NCI-H82 (cell line): ENCODE results near the gene WAS.

Experiments used
- DNase-seq: peaks from one replicate; lab custom pipeline; 2025; lab: John Stamatoyannopoulos, UW

WAS gene

GRCh38 chrX:48711929-48712505, 28.4 kb downstream of the WAS start:
- no peak for DNase-seq

GRCh38 chrX:48713847-48714246, 30.2 kb downstream of the WAS start:
- no peak for DNase-seq

- DNase-seq: no peak
These were observed 31.0 kb downstream of the WAS start for GRCh38 chrX:48714573-48714972.

DNA sequence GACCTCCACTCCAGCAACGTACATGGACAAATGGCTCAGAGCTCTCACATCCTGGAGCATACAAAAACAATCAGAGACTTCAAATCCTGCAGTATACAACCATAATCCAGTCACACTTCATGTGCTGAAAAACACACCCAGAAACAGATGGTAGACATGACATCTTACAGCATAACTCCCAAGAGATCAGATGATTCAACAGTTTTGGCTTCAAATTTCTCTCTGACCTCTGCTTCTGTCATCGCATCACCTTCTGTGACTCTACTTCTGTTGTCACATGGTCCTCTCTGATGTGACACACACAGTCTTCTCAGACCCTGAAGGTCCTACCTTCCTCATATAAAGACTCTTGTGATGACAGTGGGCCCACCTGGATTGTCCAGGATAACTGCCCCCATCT, 31.5 kb downstream of the WAS start:
- DNase-seq: peak; percentile 4

DNA sequence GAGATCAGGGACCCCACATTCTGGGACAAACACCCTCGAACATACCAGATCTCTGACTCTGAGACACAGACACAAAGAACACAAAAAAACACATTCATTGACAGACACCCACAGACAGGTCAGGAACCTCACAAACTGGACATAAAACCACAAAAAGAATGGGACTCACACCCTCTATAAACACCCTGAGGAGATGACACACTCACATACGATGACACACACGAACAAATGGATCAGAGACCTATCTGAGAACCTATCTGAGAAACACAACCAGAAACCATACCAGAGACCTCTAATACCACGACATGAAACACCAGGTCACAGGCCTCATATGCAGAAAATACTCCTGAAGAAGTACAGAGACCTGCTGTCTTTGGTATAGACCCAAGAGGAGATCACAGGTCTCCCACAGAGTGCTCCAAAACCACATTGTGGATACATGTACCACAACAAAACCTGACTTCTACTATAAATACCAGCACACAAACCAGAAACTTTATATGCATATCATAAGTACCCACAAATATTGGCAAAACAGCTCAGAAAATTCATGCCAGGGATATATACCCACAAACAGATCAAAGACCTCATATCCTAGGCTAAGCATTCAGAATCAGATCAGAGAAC, 32.4 kb downstream of the WAS start:
- no peak for DNase-seq

- DNase-seq: no peak
These were observed 36.4 kb downstream of the WAS start for GRCh38 chrX:48719958-48720357.

DNA sequence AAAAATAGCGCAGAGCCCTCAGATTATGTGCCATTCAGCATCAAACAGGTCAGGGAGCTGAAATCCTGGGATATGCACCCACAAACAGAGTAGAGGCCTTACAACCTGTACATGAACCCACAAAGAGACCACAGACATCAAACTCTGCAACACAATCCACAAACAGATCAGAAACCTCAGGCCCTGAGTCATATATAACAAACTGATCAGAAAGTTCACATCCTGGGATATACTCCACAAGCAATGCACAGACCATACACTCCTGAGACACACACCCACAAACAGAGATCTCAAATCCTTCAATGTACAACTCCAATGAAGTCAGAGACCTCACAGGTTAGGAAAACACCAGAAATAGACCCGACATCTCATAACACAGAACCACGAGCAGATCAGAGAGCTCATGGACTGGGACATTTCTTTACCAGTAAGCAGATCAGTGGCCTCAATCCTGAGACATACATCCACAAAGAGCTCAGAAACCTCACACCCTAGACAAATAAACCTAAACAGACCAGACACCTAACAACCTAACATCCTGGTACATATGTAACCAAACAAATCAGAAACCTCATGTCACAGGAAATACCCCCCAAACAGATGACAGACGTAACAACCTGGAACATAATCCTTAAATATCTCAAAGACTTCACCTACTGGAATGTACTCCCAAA, 37.1 kb downstream of the WAS start:
- DNase-seq: no peak

- DNase-seq: no peak
These were observed 38.3 kb downstream of the WAS start for GRCh38 chrX:48721916-48722315.

DNA sequence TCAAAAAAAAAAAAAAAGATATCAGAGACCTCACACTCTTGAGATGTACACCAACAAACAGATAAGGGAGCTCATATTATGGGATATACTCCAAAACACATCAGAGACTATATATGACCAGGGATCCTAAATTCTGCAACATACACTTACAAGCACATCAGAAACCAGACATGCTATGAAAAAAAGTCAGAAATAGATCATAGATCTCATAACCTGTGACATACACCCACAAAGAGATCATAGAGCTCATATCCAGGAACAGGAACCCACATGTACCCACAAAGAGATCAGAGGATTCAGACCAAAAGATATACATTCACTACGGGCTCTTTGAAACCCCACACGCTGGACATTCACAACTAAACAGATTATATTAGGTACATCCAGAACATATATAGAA, 43.0 kb downstream of the WAS start:
- no peak for DNase-seq

DNA sequence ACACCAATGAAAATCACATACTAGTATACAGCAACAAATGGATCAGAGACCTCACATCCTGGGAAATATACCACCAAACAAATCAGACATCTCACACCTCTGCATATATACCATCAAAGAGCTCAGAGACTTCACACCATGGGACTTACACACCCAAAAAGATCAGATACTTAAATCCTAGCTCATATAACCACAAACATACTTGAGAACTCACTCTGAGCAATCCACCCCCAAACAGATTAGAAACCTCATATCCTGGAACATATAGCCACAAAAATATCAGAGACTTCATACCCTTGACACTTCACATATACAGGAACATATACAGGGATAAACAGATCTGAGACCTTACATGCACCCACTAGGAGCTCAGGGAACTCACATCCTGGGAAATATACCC, 45.1 kb downstream of the WAS start:
- DNase-seq: no peak

GRCh38 chrX:48736303-48736702, 52.7 kb downstream of the WAS start:
- DNase-seq: peak; percentile 6

DNA sequence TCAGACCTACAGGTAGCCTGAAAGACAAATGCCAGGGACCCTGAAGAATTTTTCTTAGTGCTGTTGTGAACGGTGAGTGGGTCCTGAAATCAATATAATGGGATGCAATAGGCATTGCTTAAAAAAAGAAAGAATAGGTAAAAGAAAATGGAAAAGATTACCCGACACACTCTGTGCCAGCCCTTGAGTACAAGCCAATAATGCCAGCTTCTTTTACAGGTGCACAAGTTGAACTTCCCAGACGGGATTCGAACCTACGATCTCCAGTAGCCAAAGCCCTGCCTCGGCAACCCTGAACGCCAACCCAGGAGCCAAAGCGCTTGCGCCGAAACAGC, 53.2 kb downstream of the WAS start:
- DNase-seq: no peak

- DNase-seq: peak; percentile 99
These were observed 53.8 kb downstream of the WAS start for GRCh38 chrX:48737213-48737938.

- peak; percentile 56 for DNase-seq
These were observed 54.3 kb downstream of the WAS start for GRCh38 chrX:48737940-48738339.
